HG03135 (cell line): Measurements from ENCODE around the gene TTC33.
"Not testable (repeated sequence)": the region's sequence is repeated elsewhere in the genome, so short reads cannot be mapped to it uniquely, and the experiment has no call there.

Experiments
- ATAC-seq: cut with Tn5 transposase; IDR thresholded peaks from one replicate; pipeline ENCODE4 v1.9.1; 2021; ENCODE audit warnings: mild to moderate bottlenecking, moderate library complexity; ENCODE audit not compliant: unreplicated experiment

Gene TTC33, protein sequence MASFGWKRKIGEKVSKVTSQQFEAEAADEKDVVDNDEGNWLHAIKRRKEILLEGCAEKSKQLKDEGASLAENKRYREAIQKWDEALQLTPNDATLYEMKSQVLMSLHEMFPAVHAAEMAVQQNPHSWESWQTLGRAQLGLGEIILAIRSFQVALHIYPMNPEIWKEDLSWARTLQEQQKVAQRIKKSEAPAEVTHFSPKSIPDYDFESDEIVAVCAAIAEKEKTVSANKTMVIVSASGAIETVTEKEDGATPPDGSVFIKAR

DNA sequence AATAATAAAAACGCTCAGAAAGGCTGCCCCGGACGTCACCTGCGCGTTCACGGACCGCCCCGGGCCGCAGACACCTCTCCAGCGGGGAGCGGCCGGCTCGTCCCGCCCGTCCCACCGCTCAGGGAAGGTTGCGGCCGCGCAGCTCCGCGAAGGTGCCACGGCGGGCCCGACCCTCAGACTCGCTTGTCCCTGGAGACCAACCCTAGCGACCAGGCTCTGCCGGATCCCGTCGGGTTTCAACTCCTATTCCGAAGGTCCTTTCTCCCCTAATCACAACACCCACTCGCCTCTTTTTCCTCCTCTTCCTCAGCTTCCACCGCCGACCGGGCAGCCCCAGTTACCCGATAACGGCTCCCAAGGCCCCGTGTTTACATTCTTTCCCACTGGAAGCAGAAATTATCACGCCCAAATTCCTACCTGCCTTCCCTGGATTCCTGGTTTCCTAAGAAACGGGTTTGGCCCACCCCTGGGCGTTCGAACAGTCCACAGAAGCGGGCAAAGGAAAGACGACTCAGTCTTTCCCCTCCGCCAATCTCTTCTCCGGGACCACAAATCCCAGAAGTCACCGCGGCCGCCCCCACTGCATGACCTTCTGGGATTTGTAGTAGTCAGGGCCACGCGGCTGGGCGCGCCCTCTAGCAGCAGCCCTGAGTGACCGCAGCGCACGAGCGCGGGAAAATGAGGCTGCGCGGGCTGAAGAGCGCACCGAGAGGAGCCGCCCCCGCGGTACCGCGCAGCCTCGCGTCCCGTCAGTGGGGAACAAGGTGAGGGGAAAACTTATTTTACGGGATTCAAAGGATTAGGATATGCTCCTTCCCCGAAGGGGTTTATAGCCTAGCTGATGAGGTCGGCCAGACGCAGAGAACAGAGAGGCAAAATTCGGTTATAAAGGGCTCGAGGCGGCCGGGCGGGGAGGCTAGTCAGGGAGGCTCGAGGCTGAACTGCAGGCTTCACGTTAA lies at the start of gene TTC33:
TTC33 (minus strand) TSS at position 555 of the 959 bp plus-strand sequence. CDS start 8,943 bp downstream, outside the sequence.
- peak; percentile 91 for ATAC-seq

DNA sequence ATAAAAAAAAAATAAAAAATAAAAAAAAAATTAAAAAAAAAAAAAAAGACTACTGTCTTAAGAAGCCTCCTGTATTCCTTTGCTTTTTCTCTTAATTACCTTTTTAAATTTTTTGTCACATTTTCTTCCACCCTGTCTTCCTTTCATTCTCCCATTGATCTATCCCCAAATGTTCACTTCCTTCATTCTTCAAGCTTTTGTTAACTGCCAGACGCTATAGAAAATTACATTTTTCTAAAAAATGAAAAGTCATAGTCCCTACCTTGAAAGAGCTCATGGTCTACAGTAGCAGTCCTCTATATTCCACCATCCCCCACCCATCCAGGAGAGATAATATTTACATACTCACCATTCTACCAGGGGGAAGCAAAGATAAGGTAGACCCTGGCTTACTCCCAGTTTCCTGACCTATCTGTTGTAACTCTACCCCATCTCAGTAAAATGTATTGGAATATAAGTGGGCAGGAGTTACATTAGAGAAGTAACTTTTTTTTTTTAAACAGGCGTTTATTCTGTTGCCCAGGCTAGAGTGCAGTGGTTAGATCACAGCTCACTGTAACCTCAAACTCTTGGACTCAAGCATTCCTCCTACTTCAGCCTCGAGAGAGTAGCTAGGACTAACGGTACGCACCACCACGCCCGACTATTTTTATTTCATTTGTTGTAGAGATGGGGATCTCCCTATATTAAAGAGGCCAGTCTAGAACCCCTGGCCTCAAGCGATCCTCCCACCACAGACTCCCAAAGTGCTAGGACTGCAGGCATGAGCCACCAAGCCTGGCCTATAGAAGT lies 46.2 kb upstream of the TTC33 start:
- ATAC-seq: no peak

GRCh38 chr5:40799258-40799657 lies 43.5 kb upstream of the TTC33 start:
- no peak for ATAC-seq

DNA sequence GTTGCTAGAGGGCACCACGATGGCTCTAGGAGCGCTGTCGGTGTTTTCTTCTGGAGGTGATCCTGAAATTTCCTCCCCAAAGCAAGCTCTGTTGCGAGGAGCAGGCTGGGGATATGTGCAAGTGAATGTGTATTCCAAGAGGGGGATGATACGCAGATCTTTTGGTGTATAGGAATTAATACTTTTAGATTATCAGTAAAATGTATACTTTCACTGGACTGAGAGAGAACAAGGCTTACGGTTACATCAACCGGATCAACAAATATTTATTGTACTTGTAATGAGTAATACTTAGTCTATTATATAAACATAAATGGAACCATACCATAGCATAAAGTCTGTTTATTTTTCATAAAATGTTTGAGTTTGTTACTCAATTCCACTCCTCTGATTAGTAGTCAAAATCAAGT lies 43.0 kb upstream of the TTC33 start:
- peak; percentile 8 for ATAC-seq

GRCh38 chr5:40798012-40798800 lies 42.4 kb upstream of the TTC33 start, which contains the start of gene PRKAA1:
Gene PRKAA1 (minus strand): TSS chr5:40798374. CDS start chr5:40798189, 185 bp downstream.
- peak; percentile 97 for ATAC-seq

DNA sequence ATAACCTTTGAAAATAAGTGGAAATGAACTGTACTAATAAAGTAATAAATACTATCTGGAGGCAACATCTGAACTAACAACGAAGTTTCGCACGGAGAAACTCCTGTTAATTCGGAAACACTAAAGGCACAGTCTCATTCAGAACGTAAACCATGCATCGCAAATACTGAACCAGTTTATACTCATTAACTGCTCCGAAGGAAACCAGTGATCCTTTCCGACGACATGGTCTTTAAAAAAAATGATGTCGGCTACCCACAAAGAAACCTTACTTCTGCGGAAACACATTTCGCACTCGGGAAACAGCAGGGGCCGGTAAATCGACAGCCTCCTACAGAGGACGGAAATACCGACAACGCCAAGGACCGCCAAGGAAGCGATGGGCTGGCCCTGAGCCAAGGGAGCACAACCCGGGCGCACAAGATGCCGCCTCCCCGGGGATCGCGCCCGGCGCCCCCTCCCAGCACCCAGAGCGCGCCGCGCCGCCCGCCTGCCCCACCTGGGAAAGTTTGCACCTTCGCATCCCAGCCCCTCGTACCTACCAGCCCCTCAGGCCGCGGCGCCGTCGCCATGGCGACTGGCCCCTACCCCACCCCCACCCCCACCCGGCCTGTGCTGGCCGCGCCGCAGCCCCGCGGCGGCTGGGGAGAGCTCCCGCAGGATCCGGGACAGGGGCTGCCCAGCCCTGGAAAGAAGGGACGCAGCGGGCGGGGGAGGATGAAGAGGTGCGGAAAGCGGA lies 41.7 kb upstream of the TTC33 start:
- ATAC-seq: peak; percentile 35

DNA sequence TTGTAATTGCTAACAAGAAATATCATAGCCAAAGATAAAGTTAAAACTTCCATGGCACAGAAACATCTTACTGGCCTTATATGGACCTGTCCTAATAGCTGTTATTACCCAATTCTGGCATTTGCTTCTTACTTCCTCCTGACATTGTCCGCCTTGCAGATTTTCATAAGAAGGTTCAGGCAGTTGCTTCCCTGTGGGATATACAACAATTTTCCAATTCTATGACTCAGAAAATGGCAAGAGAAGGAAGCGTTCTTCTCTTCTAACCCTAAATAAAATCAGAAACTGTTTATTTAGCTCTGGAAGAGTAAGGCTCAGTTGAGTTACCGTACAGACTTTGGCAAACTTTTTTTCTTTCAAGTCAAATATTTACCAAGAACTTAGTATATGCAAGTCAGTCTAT lies 40.7 kb upstream of the TTC33 start:
- no peak for ATAC-seq

DNA sequence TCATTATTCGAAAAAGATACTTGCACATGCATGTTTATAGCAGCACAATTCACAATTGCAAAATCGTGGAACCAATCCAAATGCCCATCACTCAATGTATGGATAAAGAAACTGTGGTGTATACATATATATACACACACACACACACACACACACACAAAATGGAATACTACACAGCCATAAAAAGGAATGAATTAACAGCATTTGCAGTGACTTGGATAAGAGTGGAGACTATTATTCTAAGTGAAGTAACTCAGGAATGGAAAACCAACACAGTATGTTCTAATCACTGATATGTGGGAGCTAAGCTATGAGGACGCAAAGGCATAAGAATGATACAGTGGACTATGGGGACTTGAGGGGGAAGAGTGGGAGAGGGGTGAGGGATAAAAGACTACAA lies 39.1 kb upstream of the TTC33 start:
- not testable (repeated sequence) for ATAC-seq

GRCh38 chr5:40794340-40794739 lies 38.6 kb upstream of the TTC33 start:
- ATAC-seq: not testable (repeated sequence)

DNA sequence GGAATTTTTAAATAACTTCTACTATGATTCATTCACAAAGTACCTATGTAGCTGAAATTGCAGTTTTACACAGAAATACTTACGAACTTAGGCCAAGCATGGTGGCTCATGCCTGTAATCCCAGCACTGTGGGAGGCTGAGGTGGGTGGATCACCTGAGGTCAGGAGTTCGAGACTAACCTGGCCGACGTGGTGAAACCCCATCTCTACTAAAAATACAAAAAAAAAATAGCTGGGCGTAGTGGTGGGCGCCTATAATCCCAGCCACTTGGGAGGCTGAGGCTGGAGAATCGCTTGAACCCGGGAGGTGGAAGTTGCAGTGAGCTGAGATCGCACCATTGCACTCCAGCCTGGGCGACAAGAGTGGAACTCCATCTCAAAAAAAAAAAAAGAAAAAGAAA lies 36.9 kb upstream of the TTC33 start:
- not testable (repeated sequence) for ATAC-seq

GRCh38 chr5:40791715-40792139 lies 36.0 kb upstream of the TTC33 start:
- no peak for ATAC-seq

DNA sequence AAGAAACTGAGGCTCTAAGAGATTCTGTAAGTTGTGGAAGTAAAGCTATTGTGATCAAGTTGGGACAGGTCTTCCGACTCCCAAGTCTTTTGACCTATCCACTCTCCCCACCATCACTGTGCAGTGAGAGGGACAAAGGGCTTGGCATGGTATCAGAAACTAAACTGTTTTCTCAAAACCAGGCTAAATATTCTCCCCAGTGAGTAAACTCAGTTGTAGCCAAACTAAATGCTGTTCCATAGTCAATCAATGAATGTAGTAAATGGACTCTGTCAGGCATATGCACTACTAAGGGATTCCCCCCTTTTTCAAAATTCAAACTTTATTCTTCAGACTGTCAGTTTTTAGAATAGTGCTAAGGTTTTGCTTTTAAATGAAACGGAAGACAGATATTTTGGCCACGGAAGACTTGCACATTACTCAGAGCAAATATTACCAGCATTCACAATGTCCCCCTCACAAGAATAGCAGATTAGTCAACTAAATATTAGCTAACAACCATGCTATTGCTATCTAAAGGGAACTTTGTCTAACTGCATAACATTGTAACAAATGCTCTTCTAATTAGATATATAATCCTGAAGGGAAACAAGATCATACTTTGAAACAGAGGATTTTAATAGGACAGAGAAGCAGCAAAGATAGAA lies 35.3 kb upstream of the TTC33 start:
- no peak for ATAC-seq

DNA sequence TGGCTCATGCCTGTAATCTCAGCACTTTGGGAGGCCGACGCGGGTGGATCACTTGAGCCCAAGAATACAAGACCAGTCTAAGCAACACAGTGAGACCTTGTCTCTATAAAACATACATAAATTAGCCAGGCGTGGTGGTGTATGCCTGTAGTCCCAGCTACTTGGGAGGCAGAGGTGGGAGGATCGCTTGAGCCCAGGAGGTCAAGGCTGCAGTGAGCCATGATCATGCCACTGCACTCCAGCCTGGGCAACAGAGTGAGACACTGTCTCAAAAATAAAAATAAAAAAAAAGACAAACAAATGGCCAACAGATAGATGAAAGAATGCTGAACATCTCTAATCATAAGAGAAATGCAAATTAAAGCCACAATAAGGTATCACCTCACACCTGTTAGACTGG lies 33.2 kb upstream of the TTC33 start:
- not testable (repeated sequence) for ATAC-seq

- ATAC-seq: no peak
These were observed 32.2 kb upstream of the TTC33 start for GRCh38 chr5:40787986-40788385.

DNA sequence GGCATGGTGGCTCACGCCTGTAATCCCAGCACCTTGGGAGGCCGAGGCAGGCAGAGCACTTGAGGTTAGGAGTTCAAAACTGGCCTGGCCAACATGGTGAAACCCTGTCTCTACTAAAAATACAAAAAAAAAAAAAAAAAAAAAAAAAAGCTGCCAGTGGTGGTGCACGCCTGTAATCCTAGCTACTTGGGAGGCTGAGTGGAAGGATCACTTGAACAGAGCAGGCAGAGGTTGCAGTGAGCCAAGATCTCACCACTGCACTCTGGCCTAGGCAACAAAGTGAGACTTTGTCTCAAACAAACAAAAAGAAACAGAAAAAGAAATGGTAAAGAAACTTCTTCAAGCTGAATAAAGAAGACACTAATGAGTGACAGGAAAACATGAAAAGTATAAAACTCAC lies 30.9 kb upstream of the TTC33 start:
- not testable (repeated sequence) for ATAC-seq

- ATAC-seq: no peak
These were observed 29.2 kb upstream of the TTC33 start for GRCh38 chr5:40784916-40785315.

- ATAC-seq: no peak
These were observed 28.4 kb upstream of the TTC33 start for GRCh38 chr5:40784027-40784653.

- no peak for ATAC-seq
These were observed 26.2 kb upstream of the TTC33 start for GRCh38 chr5:40781843-40782409.
